OCI-LY3 (cell line): Measurements from ENCODE around the gene SCUBE1.

Experiments used
- H2AFZ ChIP-seq: fragments of 200-600, 300-600 bp; shearing (Covaris generic); 2 replicates; pipeline ENCODE4 v1.6.0; 2014; ENCODE audit warnings: antibody characterized with exemption, low read depth, low read length
- H3K27ac ChIP-seq: fragments of 200-600, 300-600 bp; sonication (generic); 2 replicates; pipeline ENCODE4 v1.5.1; 2014; ENCODE audit warnings: mild to moderate bottlenecking, low read length, moderate library complexity, mixed read lengths
- H3K27me3 ChIP-seq: fragments of 200-600, 300-600 bp; sonication (generic); 2 replicates; pipeline ENCODE4 v1.6.1; 2014; ENCODE audit warnings: low read depth, low read length, mixed read lengths
- H3K36me3 ChIP-seq: fragments of 200-600, 300-600 bp; sonication (generic); replicated peaks from 2 replicates; pipeline ENCODE3; 2014; ENCODE audit warnings: low read depth, low read length, mixed read lengths
- H3K4me1 ChIP-seq: fragments of 300-600, 200-600 bp; sonication (generic); 2 replicates; pipeline ENCODE4 v1.6.1; 2014; ENCODE audit warnings: low read length, mixed read lengths
- H3K4me2 ChIP-seq: fragments of 200-600, 300-600 bp; sonication (generic); 2 replicates; pipeline ENCODE4 v1.6.1; 2014; ENCODE audit warnings: low read length, mixed read lengths
- H3K4me3 ChIP-seq: fragments of 300-600, 200-600 bp; sonication (generic); 2 replicates; pipeline ENCODE4 v1.5.1; 2014; ENCODE audit warnings: antibody characterized with exemption, mild to moderate bottlenecking, low read length, moderate library complexity
- H3K79me2 ChIP-seq: fragments of 300-600, 200-600 bp; shearing (Covaris generic); 2 replicates; pipeline ENCODE4 v1.6.1; 2014; ENCODE audit warnings: mild to moderate bottlenecking, low read length, mixed read lengths
- H3K9ac ChIP-seq: fragments of 300-600, 200-600 bp; shearing (Covaris generic); 2 replicates; pipeline ENCODE4 v1.6.0; 2014; ENCODE audit warnings: mild to moderate bottlenecking, low read length, moderate library complexity
- H3K9me3 ChIP-seq: fragments of 200-600, 300-600 bp; shearing (Covaris generic); 2 replicates; pipeline ENCODE4 v1.6.1; 2014; ENCODE audit warnings: low read length, mixed read lengths; ENCODE audit not compliant: insufficient read depth
- H4K20me1 ChIP-seq: fragments of 200-600, 300-600 bp; sonication (generic); 2 replicates; pipeline ENCODE4 v1.6.1; 2016; ENCODE audit warnings: low read length, mixed read lengths; ENCODE audit not compliant: insufficient read depth
- CTCF ChIP-seq: fragments of 200-600, 300-600 bp; sonication (generic); IDR thresholded peaks from 2 replicates; pipeline ENCODE4 v1.5.1; 2014; ENCODE audit warnings: antibody characterized with exemption, low read length, low read depth
- EZH2phosphoT487 ChIP-seq: fragments of 200-600 bp; shearing (Covaris generic); IDR thresholded peaks from 2 replicates; pipeline ENCODE4 v1.6.1; 2018; ENCODE audit warnings: antibody characterized with exemption, mixed run types, low read depth

The SCUBE1 gene

DNA sequence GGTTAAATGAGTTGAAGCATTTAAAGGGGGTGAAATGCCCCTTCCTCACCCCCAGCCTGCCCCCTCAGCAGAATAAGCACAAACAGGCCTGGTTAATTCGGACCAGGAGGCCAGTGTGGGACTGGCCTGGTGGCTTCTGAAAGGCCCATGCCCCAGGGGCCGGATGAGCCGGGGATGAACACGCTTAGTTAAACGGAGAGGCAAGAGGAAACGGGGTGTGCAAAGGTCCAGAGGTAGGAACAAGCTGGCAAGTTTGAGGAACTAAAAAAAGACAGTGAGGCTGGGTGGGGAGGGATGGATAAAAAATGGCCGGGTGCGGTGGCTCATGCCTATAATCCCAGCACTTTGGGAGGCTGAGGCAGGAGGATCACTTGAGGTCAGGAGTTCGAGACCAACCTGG, 11.5 kb downstream of the SCUBE1 start:
- Histone ChIP-seq H3K4me2 (no peak overlapping the region), H3K36me3 (no peaks in the 10 kb centered on the region), H3K79me2 (no peaks in the 10 kb centered on the region), H3K27ac (no peak overlapping the region), H3K4me1 (no peaks in the 10 kb centered on the region), H3K9me3 (no peaks in the 10 kb centered on the region), H4K20me1 (no peaks in the 10 kb centered on the region), H3K9ac (no peak overlapping the region), H3K4me3 (no peak overlapping the region), H3K27me3 (peaks cover 13% of the 10 kb centered on the region; the same call in 1 of the 2 replicates), H2AFZ (no peak overlapping the region)
- no peak for TF ChIP-seq CTCF
- TF ChIP-seq EZH2phosphoT487: no peak

DNA sequence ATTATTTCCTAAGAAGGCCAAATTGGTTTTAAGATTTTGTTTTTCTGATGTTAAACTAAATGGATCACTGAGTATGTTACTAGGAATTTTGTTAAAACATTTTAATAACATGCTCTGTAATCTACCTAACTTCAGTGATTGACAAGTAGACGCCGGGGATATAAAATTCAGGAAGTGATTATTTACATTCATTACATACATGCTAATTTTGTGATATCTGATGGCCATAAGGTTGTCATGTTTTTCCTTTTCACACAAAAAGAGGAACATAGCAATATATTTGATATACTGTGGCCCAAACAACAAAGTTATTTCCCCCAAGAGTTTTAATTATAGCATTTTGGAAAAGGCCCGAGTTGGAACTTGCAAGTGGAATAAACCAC, 12.1 kb downstream of the SCUBE1 start:
- Histone ChIP-seq H3K36me3 (no peaks in the 10 kb centered on the region), H2AFZ (no peak overlapping the region), H4K20me1 (no peaks in the 10 kb centered on the region), H3K4me2 (no peak overlapping the region), H3K4me3 (no peak overlapping the region), H3K27ac (no peak overlapping the region), H3K79me2 (no peaks in the 10 kb centered on the region), H3K9ac (no peak overlapping the region), H3K4me1 (no peaks in the 10 kb centered on the region), H3K27me3 (peaks cover 17% of the 10 kb centered on the region), H3K9me3 (no peaks in the 10 kb centered on the region)
- TF ChIP-seq CTCF (no peak), EZH2phosphoT487 (no peak)

GRCh38 chr22:43330178-43331068, 12.7 kb downstream of the SCUBE1 start:
- Histone ChIP-seq H3K79me2 (no peaks in the 10 kb centered on the region), H3K9ac (no peak overlapping the region), H3K27me3 (peaks cover 18% of the 10 kb centered on the region), H4K20me1 (no peaks in the 10 kb centered on the region), H3K27ac (no peak overlapping the region), H3K9me3 (no peaks in the 10 kb centered on the region), H2AFZ (no peak overlapping the region), H3K36me3 (no peaks in the 10 kb centered on the region), H3K4me1 (no peaks in the 10 kb centered on the region), H3K4me3 (no peak overlapping the region), H3K4me2 (no peak overlapping the region)
- TF ChIP-seq EZH2phosphoT487 (no peak), CTCF (no peak)

DNA sequence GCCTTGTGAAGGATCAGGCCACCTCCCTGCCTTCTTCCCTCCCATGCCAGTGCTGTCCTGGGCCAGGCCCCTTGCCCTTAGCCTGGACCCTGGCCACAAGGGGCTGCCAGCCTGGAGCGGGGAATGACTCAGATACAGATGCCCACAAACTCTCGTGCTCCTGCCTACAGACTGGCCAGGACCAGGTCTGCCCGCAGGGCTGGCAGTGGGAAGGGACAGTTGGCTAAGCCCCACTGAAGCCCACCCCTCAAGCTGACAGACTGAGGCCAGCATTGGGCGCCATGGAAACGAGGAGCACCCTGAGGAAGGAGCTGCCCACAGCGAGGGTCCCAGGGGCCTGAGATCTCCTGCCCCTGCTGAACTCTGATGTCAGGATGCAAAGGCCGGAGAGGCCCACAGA, 14.1 kb downstream of the SCUBE1 start:
- H3K4me2 ChIP-seq: no peak overlapping the region
- no peaks in the 10 kb centered on the region for H3K79me2 ChIP-seq
- H3K4me1 ChIP-seq: no peaks in the 10 kb centered on the region
- H3K9me3 ChIP-seq: no peaks in the 10 kb centered on the region
- H2AFZ ChIP-seq: no peak overlapping the region
- no peaks in the 10 kb centered on the region for H4K20me1 ChIP-seq
- no peak overlapping the region for H3K27ac ChIP-seq
- no peaks in the 10 kb centered on the region for H3K36me3 ChIP-seq
- H3K4me3 ChIP-seq: no peak overlapping the region
- no peak overlapping the region for H3K9ac ChIP-seq
- peaks cover 14% of the 10 kb centered on the region for H3K27me3 ChIP-seq
- TF ChIP-seq CTCF: no peak
- no peak for TF ChIP-seq EZH2phosphoT487
